Activated naive CD4-positive, alpha-beta T cell treated with anti-CD3 and anti-CD28 coated beads, Interleukin-2, amount 50 U/mL, for 72 hours (primary cell): ENCODE results near the gene BLVRB. TPM values are rescaled to one million over a fixed set of nuclear protein-coding genes. Genes with fewer than 3 reads are reported as not detected.

Experiments
- ATAC-seq, 2 donors: fragments of 150-1000 bp; cut with Tn5 transposase; 2 replicates each; pipeline ENCODE4 v1.10.0; 2021; ENCODE audit warnings: mild to moderate bottlenecking in 2 of 2, moderate library complexity in 2 of 2
- DNase-seq, 2 donors: peaks; one replicate each; pipeline ENCODE4 v3.0.0; 2021 to 2022; ENCODE audit warnings: low spot score in 2 of 2
- H3K27ac Mint-ChIP-seq, 2 donors: one replicate each; pipeline ENCODE4 v1.8.0; 2022; ENCODE audit warnings: mild to moderate bottlenecking in 2 of 2, mixed read lengths in 2 of 2
- H3K36me3 Mint-ChIP-seq, 2 donors: one replicate each; pipeline ENCODE4 v1.8.0; 2022; ENCODE audit warnings: mixed read lengths in 2 of 2
- H3K9me3 Mint-ChIP-seq, 2 donors: one replicate each; pipeline ENCODE4 v1.8.0; 2022; ENCODE audit warnings: mixed read lengths in 2 of 2
- total RNA-seq, 2 donors: library from RNA; stranded (reverse); gene quantifications; one replicate each; pipeline ENCODE4 v1.2.3, GENCODE V29; 2022

BLVRB gene
- total RNA-seq, 2 donors from 2014 or later: 39.7 to 52.2 TPM

GRCh38 chr19:40421993-40422747 lies 43.4 kb downstream of the BLVRB start:
- H3K9me3 Mint-ChIP-seq: no peaks in the 10 kb centered on the region
- H3K27ac Mint-ChIP-seq: peak overlapping the region; percentile 93 to 97

GRCh38 chr19:40420766-40421765 lies 44.5 kb downstream of the BLVRB start:
- DNase-seq (peak; percentile 85 to 91), ATAC-seq (peak; percentile 46 to 64)
- Mint-ChIP-seq H3K36me3 (peaks cover 14 to 20% of the 10 kb centered on the region in 2 donors), H3K27ac (peak overlapping the region; percentile 93 to 97), H3K9me3 (no peaks in the 10 kb centered on the region)

More at GRCh38 chr19:40421993-40422747, 43.4 kb downstream of the BLVRB start:
- ATAC-seq: no peak
- H3K36me3 Mint-ChIP-seq: peaks cover 14 to 20% of the 10 kb centered on the region in 2 donors
- no peak for DNase-seq

GRCh38 chr19:40420451-40420765 lies 45.1 kb downstream of the BLVRB start:
- Mint-ChIP-seq H3K27ac (peak overlapping the region; percentile 63 to 93), H3K9me3 (no peaks in the 10 kb centered on the region)

DNA sequence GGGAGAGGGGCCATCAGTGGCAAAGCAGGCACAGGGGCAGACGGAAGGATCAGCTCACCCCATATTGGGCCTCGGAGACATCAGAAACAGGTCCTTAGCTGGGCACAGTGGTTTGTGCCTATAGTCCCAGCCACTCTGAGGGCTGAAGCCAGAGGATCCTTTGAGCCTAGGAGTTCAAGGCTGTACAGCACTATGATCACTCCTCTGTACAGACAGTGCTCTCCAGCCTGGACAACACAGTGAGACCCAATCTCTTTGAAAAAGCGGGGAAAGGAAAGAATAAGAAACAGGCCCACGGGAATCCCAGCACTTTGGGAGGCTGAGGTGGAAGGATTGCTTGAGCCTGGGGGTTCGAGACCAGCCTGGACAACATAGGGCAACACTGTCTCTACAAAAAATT lies 45.8 kb downstream of the BLVRB start:
- no peak for DNase-seq
- no peaks in the 10 kb centered on the region for H3K9me3 Mint-ChIP-seq
- H3K36me3 Mint-ChIP-seq: peaks cover 11 to 17% of the 10 kb centered on the region in 2 donors
- no peak for ATAC-seq
- H3K27ac Mint-ChIP-seq: peak overlapping the region in 1 of 2 donors; percentile 93

More at GRCh38 chr19:40420451-40420765, 45.1 kb downstream of the BLVRB start:
- ATAC-seq (no peak), DNase-seq (no peak)
- H3K36me3 Mint-ChIP-seq: peaks cover 14 to 20% of the 10 kb centered on the region in 2 donors

GRCh38 chr19:40419066-40419612 lies 46.4 kb downstream of the BLVRB start:
- DNase-seq (no peak), ATAC-seq (no peak)
- Mint-ChIP-seq H3K9me3 (no peaks in the 10 kb centered on the region), H3K27ac (peak overlapping the region; percentile 50 to 93), H3K36me3 (peaks cover 5 to 10% of the 10 kb centered on the region in 2 donors)

GRCh38 chr19:40418040-40418439 lies 47.5 kb downstream of the BLVRB start:
- peak overlapping the region in 1 of 2 donors; percentile 93 for H3K27ac Mint-ChIP-seq

DNA sequence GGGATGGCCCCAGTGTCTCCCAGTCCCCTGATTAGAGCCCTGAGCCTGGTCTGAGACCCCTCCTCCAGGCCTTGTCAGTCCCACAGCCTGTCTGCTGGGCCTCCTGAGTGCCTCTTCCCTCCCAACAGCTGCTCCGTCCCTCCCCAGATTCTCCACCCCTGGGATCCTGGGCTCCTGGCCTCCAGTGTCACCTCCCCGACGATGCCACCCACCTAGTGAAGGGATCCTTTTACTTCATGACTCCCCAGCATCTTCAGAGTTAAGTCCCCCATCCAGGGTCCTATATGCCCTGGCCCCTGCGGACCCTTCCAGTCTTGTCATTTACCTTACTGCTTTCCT lies 47.9 kb downstream of the BLVRB start:
- ATAC-seq: no peak
- H3K27ac Mint-ChIP-seq: peak overlapping the region in 1 of 2 donors; percentile 93
- H3K9me3 Mint-ChIP-seq: no peaks in the 10 kb centered on the region
- no peak for DNase-seq
- H3K36me3 Mint-ChIP-seq: peaks cover 5% of the 10 kb centered on the region in 2 donors

More at GRCh38 chr19:40418040-40418439, 47.5 kb downstream of the BLVRB start:
- DNase-seq (no peak), ATAC-seq (no peak)
- peaks cover 5 to 9% of the 10 kb centered on the region in 2 donors for H3K36me3 Mint-ChIP-seq
- H3K9me3 Mint-ChIP-seq: no peaks in the 10 kb centered on the region

- H3K27ac Mint-ChIP-seq: peak overlapping the region in 1 of 2 donors; percentile 93
- peaks cover 0 to under 1% of the 10 kb centered on the region in 2 donors for H3K36me3 Mint-ChIP-seq
- no peaks in the 10 kb centered on the region for H3K9me3 Mint-ChIP-seq
- no peak for ATAC-seq
- DNase-seq: no peak
These were observed 48.5 kb downstream of the BLVRB start for GRCh38 chr19:40416918-40417642.

- Mint-ChIP-seq H3K9me3 (no peaks in the 10 kb centered on the region), H3K36me3 (no peaks in the 10 kb centered on the region), H3K27ac (no peak overlapping the region)
- DNase-seq (no peak), ATAC-seq (no peak)
These were observed 49.8 kb downstream of the BLVRB start for GRCh38 chr19:40415768-40416167.

GRCh38 chr19:40414542-40415535 lies 50.7 kb downstream of the BLVRB start:
- H3K36me3 Mint-ChIP-seq: no peaks in the 10 kb centered on the region
- DNase-seq (no peak), ATAC-seq (no peak)
- H3K27ac Mint-ChIP-seq: no peak overlapping the region
- H3K9me3 Mint-ChIP-seq: no peaks in the 10 kb centered on the region

GRCh38 chr19:40413291-40413845 lies 52.2 kb downstream of the BLVRB start, which contains the start of gene PRX:
Gene PRX (minus strand): TSS chr19:40413378. CDS start chr19:40407932, 5,446 bp downstream.
- ATAC-seq: no peak
- Mint-ChIP-seq H3K9me3 (no peaks in the 10 kb centered on the region), H3K27ac (no peak within 1 kb of the TSS)

GRCh38 chr19:40412866-40413265 lies 52.7 kb downstream of the BLVRB start:
- ATAC-seq (no peak), DNase-seq (no peak)
- Mint-ChIP-seq H3K36me3 (no peaks in the 10 kb centered on the region), H3K9me3 (no peaks in the 10 kb centered on the region), H3K27ac (no peak overlapping the region)

More at GRCh38 chr19:40413291-40413845, 52.2 kb downstream of the BLVRB start, which contains the start of gene PRX:
- DNase-seq: no peak
- H3K36me3 Mint-ChIP-seq: no peaks in the 10 kb centered on the region

DNA sequence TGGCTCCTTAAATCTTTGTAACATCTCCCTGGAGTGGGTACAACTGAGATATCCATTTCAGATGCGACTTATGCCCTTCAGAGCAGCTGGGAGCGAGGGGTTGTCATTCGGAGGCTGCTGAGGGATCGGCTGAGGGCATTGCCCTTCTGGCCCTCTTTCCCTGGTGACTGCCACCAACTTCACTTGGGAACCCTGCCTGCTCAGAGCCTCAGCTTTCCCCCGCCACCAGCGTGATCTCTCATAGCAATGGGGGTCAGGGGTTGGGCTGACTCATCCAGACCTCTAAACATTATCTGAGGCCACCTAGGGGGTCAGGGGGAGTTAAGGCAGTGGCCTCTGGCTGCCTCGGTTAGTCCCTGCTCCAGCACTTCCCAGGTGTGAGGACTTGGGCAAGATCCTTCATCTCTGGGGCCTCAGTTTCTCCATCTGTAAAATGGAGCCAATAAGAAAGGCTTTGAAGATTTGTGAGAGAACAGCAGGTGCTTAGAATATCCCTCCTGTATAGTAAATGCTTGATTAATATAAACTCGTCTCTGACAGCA lies 53.5 kb downstream of the BLVRB start:
- no peaks in the 10 kb centered on the region for H3K9me3 Mint-ChIP-seq
- DNase-seq (no peak), ATAC-seq (no peak)
- peak overlapping the region in 1 of 2 donors; percentile 25 for H3K27ac Mint-ChIP-seq
- H3K36me3 Mint-ChIP-seq: no peaks in the 10 kb centered on the region

GRCh38 chr19:40411125-40411842 lies 54.3 kb downstream of the BLVRB start:
- DNase-seq (no peak), ATAC-seq (no peak)
- Mint-ChIP-seq H3K27ac (peak overlapping the region in 1 of 2 donors; percentile 25), H3K9me3 (no peaks in the 10 kb centered on the region), H3K36me3 (no peaks in the 10 kb centered on the region)
